IMR-90 (cell line): ENCODE measurements around the gene PITPNC1. TPM values are rescaled to one million over a fixed set of nuclear protein-coding genes. Genes with fewer than 3 reads are reported as not detected.
A peak's percentile ranks its signal among the peaks of the same experiment; 100 is the strongest.

Source experiments
- ATAC-seq: fragments of 200-7000 bp; cut with Tn5 transposase; 2 replicates; pipeline ENCODE4 v1.9.1; 2020; ENCODE audit warnings: low read depth, mild to moderate bottlenecking, moderate library complexity
- BruUV-seq: library from RNA; stranded (reverse); fragments of 400-500 nt; replicated peaks from 2 replicates; lab custom pipeline; 2021; lab: Mats Ljungman, UMichigan
- CTCF ChIA-PET: fragments of 300-600 bp; formaldehyde crosslinking; extraction: SDS; loops from one replicate; lab custom pipeline; 2021; ENCODE audit warnings: antibody characterized with exemption; lab: Yijun Ruan, JAX
- POLR2A ChIA-PET: fragments of 300-600 bp; sonication (Branson Sonifier 250); formaldehyde crosslinking; loops from one replicate; lab custom pipeline; 2022; ENCODE audit warnings: antibody characterized with exemption; ENCODE audit not compliant: unreplicated experiment; lab: Charles Lee
- DNase-seq: peaks from one replicate; pipeline ENCODE4 v3.0.0; 2013
- H2AFZ ChIP-seq: replicated peaks from 2 replicates; pipeline ENCODE3; 2013; ENCODE audit warnings: low read length, mild to moderate bottlenecking; ENCODE audit not compliant: poor library complexity
- H2AK5ac ChIP-seq: 2 replicates; pipeline ENCODE4 v1.6.1; 2013; ENCODE audit warnings: low read depth, low read length, inconsistent platforms
- H2AK9ac ChIP-seq: replicated peaks from 2 replicates; pipeline ENCODE3; 2013; ENCODE audit warnings: mild to moderate bottlenecking, low read depth, low read length, moderate library complexity; ENCODE audit not compliant: poor library complexity
- H2BK120ac ChIP-seq: 2 replicates; pipeline ENCODE4 v1.6.1; 2013; ENCODE audit warnings: low read depth, low read length, inconsistent platforms
- H2BK15ac ChIP-seq: 3 replicates; pipeline ENCODE4 v1.6.1; 2013; ENCODE audit warnings: low read depth, low read length, inconsistent platforms
- H2BK20ac ChIP-seq: 2 replicates; pipeline ENCODE4 v1.6.1; 2013; ENCODE audit warnings: low read depth, mild to moderate bottlenecking, inconsistent platforms, low read length, moderate library complexity
- H2BK5ac ChIP-seq: 2 replicates; pipeline ENCODE4 v1.6.1; 2013; ENCODE audit warnings: mild to moderate bottlenecking, low read depth, low read length, inconsistent platforms; ENCODE audit not compliant: poor library complexity, severe bottlenecking
- H3K14ac ChIP-seq: replicated peaks from 2 replicates; pipeline ENCODE4 v1.6.1; 2013; ENCODE audit warnings: low read depth, low read length, inconsistent platforms
- H3K18ac ChIP-seq: 2 replicates; pipeline ENCODE4 v1.6.1; 2013; ENCODE audit warnings: low read depth, low read length, control low read depth
- H3K23ac ChIP-seq: 2 replicates; pipeline ENCODE4 v1.6.1; 2013; ENCODE audit warnings: low read depth, low read length, inconsistent platforms
- H3K27ac ChIP-seq: 2 replicates; pipeline ENCODE4 v1.5.1; 2013; ENCODE audit warnings: mild to moderate bottlenecking, control low read depth, low read length; ENCODE audit not compliant: insufficient read depth
- H3K27me3 ChIP-seq: 2 replicates; pipeline ENCODE4 v1.6.1; 2013; ENCODE audit warnings: low read length; ENCODE audit not compliant: control insufficient read depth, insufficient read depth
- H3K36me3 ChIP-seq: 2 replicates; pipeline ENCODE4 v1.6.1; 2013; ENCODE audit warnings: low read length, mixed read lengths; ENCODE audit not compliant: control insufficient read depth, insufficient read depth
- H3K4ac ChIP-seq: 2 replicates; pipeline ENCODE4 v1.6.1; 2013; ENCODE audit warnings: low read depth, low read length, inconsistent platforms
- H3K4me1 ChIP-seq: 2 replicates; pipeline ENCODE4 v1.6.1; 2013; ENCODE audit warnings: low read length, mixed read lengths; ENCODE audit not compliant: control insufficient read depth, insufficient read depth
- H3K4me2 ChIP-seq: 2 replicates; pipeline ENCODE4 v1.6.1; 2013; ENCODE audit warnings: low read depth, mild to moderate bottlenecking, control low read depth, low read length, moderate library complexity
- H3K4me3 ChIP-seq: 2 replicates; pipeline ENCODE4 v1.5.1; 2013; ENCODE audit warnings: low read depth, mild to moderate bottlenecking, control low read depth, low read length, moderate library complexity; ENCODE audit not compliant: insufficient read depth
- H3K56ac ChIP-seq: 2 replicates; pipeline ENCODE4 v1.6.1; 2013; ENCODE audit warnings: low read length, inconsistent platforms; ENCODE audit not compliant: insufficient read depth; ENCODE audit errors: extremely low read depth
- H3K79me1 ChIP-seq, 2 experiments: 2 replicates each; pipeline ENCODE4 v1.6.1; 2013; ENCODE audit warnings: low read length in 2 of 2, inconsistent platforms in 1 of 2, low read depth in 1 of 2
- H3K9ac ChIP-seq: 2 replicates; pipeline ENCODE4 v1.6.1; 2013; ENCODE audit warnings: low read depth, low read length, control low read depth
- H3K9me1 ChIP-seq: 2 replicates; pipeline ENCODE4 v1.6.1; 2013; ENCODE audit warnings: low read length, inconsistent platforms; ENCODE audit not compliant: insufficient read depth
- H3K9me3 ChIP-seq: 2 replicates; pipeline ENCODE4 v1.6.1; 2013; ENCODE audit warnings: low read length; ENCODE audit not compliant: control insufficient read depth, insufficient read depth
- H4K20me1 ChIP-seq: 2 replicates; pipeline ENCODE4 v1.6.1; 2013; ENCODE audit warnings: low read length, inconsistent platforms; ENCODE audit not compliant: insufficient read depth
- H4K5ac ChIP-seq: 2 replicates; pipeline ENCODE4 v1.6.1; 2013; ENCODE audit warnings: mild to moderate bottlenecking, low read depth, low read length, control low read depth
- H4K8ac ChIP-seq, 2 experiments: 2 replicates each; pipeline ENCODE4 v1.6.1; 2013; ENCODE audit warnings: low read depth in 2 of 2, low read length in 2 of 2, control low read depth in 1 of 2, inconsistent platforms in 1 of 2
- H4K91ac ChIP-seq: 2 replicates; pipeline ENCODE4 v1.6.1; 2013; ENCODE audit warnings: low read depth, low read length, inconsistent platforms; ENCODE audit not compliant: insufficient read depth
- CEBPB ChIP-seq: IDR thresholded peaks from 2 replicates; pipeline ENCODE4 v1.6.1; 2012; ENCODE audit warnings: low read depth, low read length, improper control_type of control experiment
- FOS ChIP-seq: fragments of 150-350 bp; IDR thresholded peaks from 2 replicates; pipeline ENCODE4 v1.6.1; 2016; ENCODE audit warnings: low read depth, low read length
- MAFK ChIP-seq: IDR thresholded peaks from 2 replicates; pipeline ENCODE4 v1.6.1; 2012; ENCODE audit warnings: low read depth, low read length, improper control_type of control experiment
- MXI1 ChIP-seq: IDR thresholded peaks from 2 replicates; pipeline ENCODE4 v1.6.1; 2012; ENCODE audit warnings: low read depth, mild to moderate bottlenecking, low read length, moderate library complexity, borderline replicate concordance
- POLR2A ChIP-seq: IDR thresholded peaks from 2 replicates; pipeline ENCODE4 v1.6.1; 2012; ENCODE audit warnings: mild to moderate bottlenecking, low read depth, low read length
- SMC3 ChIP-seq: fragments of 150-350 bp; IDR thresholded peaks from 2 replicates; pipeline ENCODE4 v1.6.1; 2016; ENCODE audit warnings: low read depth, mild to moderate bottlenecking, antibody characterized with exemption, low read length, moderate library complexity
- WGBS, 2 experiments: methylation state at CpG; one replicate each; pipeline versions ENCODE4 v1.1.5 to v1.1.7; 2013; ENCODE audit warnings: missing lambda C conversion rate in 2 of 2; ENCODE audit not compliant: insufficient read length in 1 of 2; ENCODE audit errors: extremely low coverage in 2 of 2; 5-methylcytosine and 5-hydroxymethylcytosine counted together
- dilution Hi-C: fragments of 300-500 bp; cut with HindIII; formaldehyde crosslinking; loops from one replicate; pipeline ENCODE4 v1.14.3; 2018; ENCODE audit warnings: low sequenced_read_pairs; ENCODE audit not compliant: unreplicated experiment
- in situ Hi-C: fragments of 300-500 bp; cut with MboI; formaldehyde crosslinking; loops from 3 replicates; pipeline ENCODE4 v1.14.3; 2019; ENCODE audit warnings: low sequenced_read_pairs, inconsistent platforms, mixed read lengths
- intact Hi-C: fragments of 100-400 bp; cut with micrococcal nuclease; formaldehyde crosslinking; loops from 2 replicates; pipeline ENCODE4 v1.10.0; 2022
- polyA plus RNA-seq, 3 experiments: library from polyadenylated mRNA; depleted of rRNA; stranded (reverse); fragments of >200 nt; gene quantifications; 2 replicates each; pipeline ENCODE4 v1.2.3, GENCODE V29; 2012; ENCODE audit warnings: low replicate concordance in 1 of 3
- total RNA-seq: library from RNA; depleted of rRNA; stranded (reverse); fragments of >200 nt; gene quantifications from 2 replicates; pipeline ENCODE4 v1.2.3, GENCODE V29; 2012
- TF ChIP-seq, protein P1 (sequence below): fragments of 150-350 bp; IDR thresholded peaks from 2 replicates; pipeline ENCODE4 v1.6.1; 2017; ENCODE audit warnings: mild to moderate bottlenecking, antibody characterized with exemption, low read length, low read depth
- TF ChIP-seq, protein P2 (sequence below): fragments of 150-350 bp; IDR thresholded peaks from 2 replicates; pipeline ENCODE4 v1.6.1; 2016; ENCODE audit warnings: low read depth, mild to moderate bottlenecking, low read length, moderate library complexity, borderline replicate concordance

Gene PITPNC1
- total and polyA plus RNA-seq, 2 of the 4 experiments (the other 2 are of a cell fraction), result 4.1 TPM

DNA sequence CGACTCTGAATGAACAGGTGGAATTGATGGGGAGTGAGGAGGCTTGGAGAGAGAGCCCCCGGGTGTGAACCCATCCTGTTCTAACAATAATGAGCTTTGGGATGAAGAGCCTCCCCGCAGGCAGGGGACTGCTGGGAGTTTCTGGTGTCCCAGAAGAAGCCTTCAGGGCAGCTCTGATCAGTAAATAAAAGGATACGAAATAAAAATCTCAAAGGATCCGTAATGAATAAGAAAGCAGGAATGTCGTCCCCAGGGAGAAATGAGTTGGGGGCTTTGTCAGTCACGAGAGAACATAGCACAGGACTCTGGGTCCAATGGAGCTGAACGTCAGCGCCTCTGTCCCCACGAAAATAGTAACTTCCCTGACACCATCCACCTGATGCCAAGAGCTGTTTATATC is 113.4 kb downstream of the PITPNC1 start:
- Histone ChIP-seq H3K9ac (no peak overlapping the region), H3K9me1 (peaks cover 5% of the 10 kb centered on the region)
- POLR2A ChIA-PET, result no interaction called here

More for the DNA sequence above, 113.4 kb downstream of the PITPNC1 start:
- H3K27ac ChIP-seq, result no peak overlapping the region
- no peak overlapping the region for H2AFZ ChIP-seq
- H2BK15ac ChIP-seq, result no peak overlapping the region
- dilution Hi-C loops, result no loop called here
- peaks cover 35% of the 10 kb centered on the region in 2 experiments; a peak in 3 of 4 replicates for H3K79me1 ChIP-seq
- no peak overlapping the region for H3K14ac ChIP-seq
- no peaks in the 10 kb centered on the region; the same call in 1 of the 2 replicates for H3K9me3 ChIP-seq
- peaks cover 12% of the 10 kb centered on the region for H3K4me1 ChIP-seq
- in situ Hi-C loops, result no loop called here
- BruUV-seq, result no TSS peak
- no peak overlapping the region for H3K4me3 ChIP-seq
- H2AK9ac ChIP-seq, result no peak overlapping the region
- CTCF ChIA-PET, result interaction anchor here (0.8 kb wide), 3 partner anchors 9 to 116 kb away, joined by 3 to 4 read pairs (median 3); no protein-coding TSS in a partner anchor
- H3K4ac ChIP-seq, result no peak overlapping the region
- DNase-seq (no peak), ATAC-seq (no peak)
- H3K27me3 ChIP-seq, result no peaks in the 10 kb centered on the region
- H3K18ac ChIP-seq, result no peak overlapping the region
- TF ChIP-seq, protein P1, sequence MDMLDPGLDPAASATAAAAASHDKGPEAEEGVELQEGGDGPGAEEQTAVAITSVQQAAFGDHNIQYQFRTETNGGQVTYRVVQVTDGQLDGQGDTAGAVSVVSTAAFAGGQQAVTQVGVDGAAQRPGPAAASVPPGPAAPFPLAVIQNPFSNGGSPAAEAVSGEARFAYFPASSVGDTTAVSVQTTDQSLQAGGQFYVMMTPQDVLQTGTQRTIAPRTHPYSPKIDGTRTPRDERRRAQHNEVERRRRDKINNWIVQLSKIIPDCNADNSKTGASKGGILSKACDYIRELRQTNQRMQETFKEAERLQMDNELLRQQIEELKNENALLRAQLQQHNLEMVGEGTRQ, result no peak
- TF ChIP-seq MXI1 (no peak), FOS (no peak), CEBPB (no peak), SMC3 (no peak), MAFK (no peak), POLR2A (no peak)
- TF ChIP-seq, protein P2, sequence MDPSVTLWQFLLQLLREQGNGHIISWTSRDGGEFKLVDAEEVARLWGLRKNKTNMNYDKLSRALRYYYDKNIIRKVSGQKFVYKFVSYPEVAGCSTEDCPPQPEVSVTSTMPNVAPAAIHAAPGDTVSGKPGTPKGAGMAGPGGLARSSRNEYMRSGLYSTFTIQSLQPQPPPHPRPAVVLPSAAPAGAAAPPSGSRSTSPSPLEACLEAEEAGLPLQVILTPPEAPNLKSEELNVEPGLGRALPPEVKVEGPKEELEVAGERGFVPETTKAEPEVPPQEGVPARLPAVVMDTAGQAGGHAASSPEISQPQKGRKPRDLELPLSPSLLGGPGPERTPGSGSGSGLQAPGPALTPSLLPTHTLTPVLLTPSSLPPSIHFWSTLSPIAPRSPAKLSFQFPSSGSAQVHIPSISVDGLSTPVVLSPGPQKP, result no peak
- WGBS, 2 experiments, result 80% methylated on average over 1 of the region's 10 CpGs; no CpG with 5 or more reads in 1 of the 2 experiments
- H4K20me1 ChIP-seq, result peaks cover 4% of the 10 kb centered on the region; the same call in 1 of the 2 replicates
- H2AK5ac ChIP-seq, result no peak overlapping the region
- H3K56ac ChIP-seq, result no peak overlapping the region
- H2BK5ac ChIP-seq, result no peak overlapping the region
- no peak overlapping the region for H2BK120ac ChIP-seq
- H3K36me3 ChIP-seq, result no peaks in the 10 kb centered on the region
- peak overlapping the region; percentile 82; the same call in 1 of the 2 replicates for H3K4me2 ChIP-seq
- no peak overlapping the region for H3K23ac ChIP-seq
- no peak overlapping the region for H4K5ac ChIP-seq
- H2BK20ac ChIP-seq, result no peak overlapping the region
- H4K8ac ChIP-seq, result no peak overlapping the region
- intact Hi-C loops, result no loop called here
- H4K91ac ChIP-seq, result no peak overlapping the region
